ENCODE measurements around the gene CFAP46. TPM values are rescaled to one million over a fixed set of nuclear protein-coding genes. Genes with fewer than 3 reads are reported as not detected.

Gene CFAP46
- total and polyA plus RNA-seq, 4 donors, result 0.33 to 0.59 (median 0.42) TPM

DNA sequence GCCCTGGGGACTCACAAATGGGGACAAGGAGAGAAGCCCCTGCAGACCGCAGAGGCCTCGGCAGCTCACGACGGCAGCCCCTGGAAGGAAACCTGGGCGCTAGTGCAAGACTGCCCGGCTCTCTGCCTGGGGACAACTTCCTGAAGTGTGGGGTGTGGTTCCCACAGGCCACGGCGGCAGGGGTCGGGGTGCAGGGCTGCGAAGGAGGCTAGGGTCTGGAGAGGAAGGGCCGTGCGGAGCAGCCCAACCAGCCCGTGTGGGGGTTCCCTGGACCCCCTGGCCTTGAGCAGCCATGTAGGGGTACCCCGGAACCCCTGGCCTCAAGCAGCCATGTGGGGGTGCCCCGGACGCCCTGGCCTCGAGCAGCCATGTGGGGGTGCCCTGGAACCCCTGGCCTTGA is 19.5 kb downstream of the CFAP46 start:
- Histone ChIP-seq H3K9ac (ENCODE audit: low read depth in 1 of 2, low read length in 2 of 2) (no peak overlapping the region), H3K9me3 (ENCODE audit: control insufficient read depth in 4 of 4, low read length in 3 of 4) (no peaks in the 10 kb centered on the region), H3K4me1 (ENCODE audit: control insufficient read depth in 4 of 4, insufficient read depth in 4 of 4, low read length in 3 of 4) (peaks cover 0 to 3% (median 0%) of the 10 kb centered on the region in 4 donors), H3K27me3 (ENCODE audit: control insufficient read depth in 4 of 4, insufficient read depth in 4 of 4, low read length in 3 of 4) (no peaks in the 10 kb centered on the region), H3K27ac (ENCODE audit: low read depth in 1 of 2, low read length in 2 of 2) (no peak overlapping the region), H3K4me3 (ENCODE audit: low read depth in 1 of 3, low read length in 3 of 3) (no peak overlapping the region), H3K36me3 (ENCODE audit: control insufficient read depth in 4 of 4, insufficient read depth in 3 of 4, low read depth in 1 of 4, low read length in 3 of 4) (no peaks in the 10 kb centered on the region)
- TF ChIP-seq CTCF (IDR thresholded peaks at IDR 0.05; ENCODE audit: low read depth, low read length, missing input control) (no peak), FOXA2 (IDR thresholded peaks at IDR 0.05) (no peak), JUND (IDR thresholded peaks at IDR 0.05) (no peak), TAF1 (conservative IDR thresholded peaks at IDR 0.05) (no peak), SP1 (IDR thresholded peaks at IDR 0.05) (no peak)
- TF ChIP-seq, protein P1, sequence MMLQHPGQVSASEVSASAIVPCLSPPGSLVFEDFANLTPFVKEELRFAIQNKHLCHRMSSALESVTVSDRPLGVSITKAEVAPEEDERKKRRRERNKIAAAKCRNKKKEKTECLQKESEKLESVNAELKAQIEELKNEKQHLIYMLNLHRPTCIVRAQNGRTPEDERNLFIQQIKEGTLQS (IDR thresholded peaks at IDR 0.05), result no peak
- 73% methylated on average over 17 of the region's 17 CpGs for WGBS
- no peak for DNase-seq (ENCODE audit: low spot score)

DNA sequence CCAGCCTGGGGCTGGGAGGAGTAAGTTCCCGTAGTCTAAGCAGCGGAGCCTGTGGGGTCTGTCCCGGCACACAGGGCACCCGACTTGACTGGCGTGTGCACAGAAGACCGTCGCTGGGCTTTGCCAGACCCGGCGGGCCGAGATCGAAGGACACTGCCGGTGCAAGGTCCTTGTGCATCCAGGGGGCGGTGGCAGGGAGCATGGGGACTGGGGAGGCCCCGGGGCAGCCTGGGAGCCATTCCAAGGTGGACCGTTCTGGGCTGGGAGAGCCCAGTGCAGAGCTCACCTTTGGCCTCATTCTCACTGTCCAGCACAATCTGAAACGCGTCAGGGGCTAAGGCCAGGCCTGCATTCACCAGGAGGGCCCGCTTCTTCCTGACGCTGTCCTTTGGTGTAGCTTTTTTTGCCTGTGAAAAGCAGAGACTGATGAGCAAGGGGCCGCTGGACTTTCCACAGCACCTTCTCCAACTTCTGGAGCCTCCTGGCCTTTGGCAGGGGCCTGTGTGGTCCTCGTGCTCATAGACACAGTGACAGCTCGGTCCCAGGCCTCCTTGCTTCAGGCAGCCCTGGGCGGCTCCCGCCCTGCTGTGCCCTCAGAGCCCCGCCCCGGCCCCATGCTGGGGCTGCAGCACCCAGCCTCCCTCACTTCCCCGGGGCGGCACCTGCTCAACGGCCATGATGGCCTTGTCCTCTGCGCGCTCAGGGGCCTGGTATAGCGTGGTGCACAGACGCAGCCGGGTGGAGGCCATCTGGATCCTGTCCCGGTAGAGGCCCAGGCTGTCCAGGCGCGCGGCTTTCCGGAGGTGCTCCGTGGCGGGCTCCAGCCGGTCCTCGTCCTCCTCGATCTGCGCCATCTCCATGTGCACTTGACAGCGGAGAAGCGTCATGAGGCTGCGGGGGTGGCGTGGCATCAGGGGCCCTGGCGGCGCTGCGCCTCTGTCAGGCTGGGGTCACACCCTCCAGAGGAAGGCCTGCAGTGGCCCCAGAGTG is 20.3 kb downstream of the CFAP46 start:
- H3K27ac ChIP-seq (ENCODE audit: low read depth in 1 of 2, low read length in 2 of 2), result no peak overlapping the region
- no peaks in the 10 kb centered on the region for H3K9me3 ChIP-seq (ENCODE audit: control insufficient read depth in 4 of 4, low read length in 3 of 4)
- WGBS, result 74% methylated on average over 52 of the region's 52 CpGs
- H3K36me3 ChIP-seq (ENCODE audit: control insufficient read depth in 4 of 4, insufficient read depth in 3 of 4, low read depth in 1 of 4, low read length in 3 of 4), result no peaks in the 10 kb centered on the region
- no peak overlapping the region for H3K4me3 ChIP-seq (ENCODE audit: low read depth in 1 of 3, low read length in 3 of 3)
- H3K27me3 ChIP-seq (ENCODE audit: control insufficient read depth in 4 of 4, insufficient read depth in 4 of 4, low read length in 3 of 4), result no peaks in the 10 kb centered on the region
- H3K4me1 ChIP-seq (ENCODE audit: control insufficient read depth in 4 of 4, insufficient read depth in 4 of 4, low read length in 3 of 4), result no peaks in the 10 kb centered on the region
- TF ChIP-seq JUND (IDR thresholded peaks at IDR 0.05), result no peak
- no peak for TF ChIP-seq FOXA1 (IDR thresholded peaks at IDR 0.05)
- TF ChIP-seq YY1 (IDR thresholded peaks at IDR 0.05), result no peak
- no peak for TF ChIP-seq RAD21 (IDR thresholded peaks at IDR 0.05)
- no peak for TF ChIP-seq HNF4A (conservative IDR thresholded peaks at IDR 0.05)
- no peak for TF ChIP-seq RXRA (IDR thresholded peaks at IDR 0.05)
- TF ChIP-seq SP1 (IDR thresholded peaks at IDR 0.05), result no peak
- TF ChIP-seq, protein P2, sequence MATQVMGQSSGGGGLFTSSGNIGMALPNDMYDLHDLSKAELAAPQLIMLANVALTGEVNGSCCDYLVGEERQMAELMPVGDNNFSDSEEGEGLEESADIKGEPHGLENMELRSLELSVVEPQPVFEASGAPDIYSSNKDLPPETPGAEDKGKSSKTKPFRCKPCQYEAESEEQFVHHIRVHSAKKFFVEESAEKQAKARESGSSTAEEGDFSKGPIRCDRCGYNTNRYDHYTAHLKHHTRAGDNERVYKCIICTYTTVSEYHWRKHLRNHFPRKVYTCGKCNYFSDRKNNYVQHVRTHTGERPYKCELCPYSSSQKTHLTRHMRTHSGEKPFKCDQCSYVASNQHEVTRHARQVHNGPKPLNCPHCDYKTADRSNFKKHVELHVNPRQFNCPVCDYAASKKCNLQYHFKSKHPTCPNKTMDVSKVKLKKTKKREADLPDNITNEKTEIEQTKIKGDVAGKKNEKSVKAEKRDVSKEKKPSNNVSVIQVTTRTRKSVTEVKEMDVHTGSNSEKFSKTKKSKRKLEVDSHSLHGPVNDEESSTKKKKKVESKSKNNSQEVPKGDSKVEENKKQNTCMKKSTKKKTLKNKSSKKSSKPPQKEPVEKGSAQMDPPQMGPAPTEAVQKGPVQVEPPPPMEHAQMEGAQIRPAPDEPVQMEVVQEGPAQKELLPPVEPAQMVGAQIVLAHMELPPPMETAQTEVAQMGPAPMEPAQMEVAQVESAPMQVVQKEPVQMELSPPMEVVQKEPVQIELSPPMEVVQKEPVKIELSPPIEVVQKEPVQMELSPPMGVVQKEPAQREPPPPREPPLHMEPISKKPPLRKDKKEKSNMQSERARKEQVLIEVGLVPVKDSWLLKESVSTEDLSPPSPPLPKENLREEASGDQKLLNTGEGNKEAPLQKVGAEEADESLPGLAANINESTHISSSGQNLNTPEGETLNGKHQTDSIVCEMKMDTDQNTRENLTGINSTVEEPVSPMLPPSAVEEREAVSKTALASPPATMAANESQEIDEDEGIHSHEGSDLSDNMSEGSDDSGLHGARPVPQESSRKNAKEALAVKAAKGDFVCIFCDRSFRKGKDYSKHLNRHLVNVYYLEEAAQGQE (IDR thresholded peaks at IDR 0.05), result no peak
- TF ChIP-seq, protein P3, sequence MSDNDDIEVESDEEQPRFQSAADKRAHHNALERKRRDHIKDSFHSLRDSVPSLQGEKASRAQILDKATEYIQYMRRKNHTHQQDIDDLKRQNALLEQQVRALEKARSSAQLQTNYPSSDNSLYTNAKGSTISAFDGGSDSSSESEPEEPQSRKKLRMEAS (IDR thresholded peaks at IDR 0.05), result no peak
- no peak for TF ChIP-seq CTCF (IDR thresholded peaks at IDR 0.05; ENCODE audit: low read depth, low read length, missing input control)
- no peak for TF ChIP-seq EGR1 (IDR thresholded peaks at IDR 0.05; ENCODE audit: low read depth in 2 of 2)
- TF ChIP-seq TAF1 (conservative IDR thresholded peaks at IDR 0.05), result no peak
- TF ChIP-seq FOXA2 (IDR thresholded peaks at IDR 0.05), result no peak
- TF ChIP-seq NR2F2 (IDR thresholded peaks at IDR 0.05), result no peak
- no peak overlapping the region for H3K9ac ChIP-seq (ENCODE audit: low read depth in 1 of 2, low read length in 2 of 2)
- no peak for DNase-seq (ENCODE audit: low spot score)

Data from liver (tissue), 9 donors.